D341Med (cell line): ENCODE measurements around the gene KIF13A.
"Not testable (repeated sequence)": the region's sequence is repeated elsewhere in the genome, so short reads cannot be mapped to it uniquely, and the experiment has no call there.

ENCODE experiments used
- DNase-seq: peaks from one replicate; pipeline ENCODE4 v3.0.0; 2012; ENCODE audit warnings: low spot score

The KIF13A gene

DNA sequence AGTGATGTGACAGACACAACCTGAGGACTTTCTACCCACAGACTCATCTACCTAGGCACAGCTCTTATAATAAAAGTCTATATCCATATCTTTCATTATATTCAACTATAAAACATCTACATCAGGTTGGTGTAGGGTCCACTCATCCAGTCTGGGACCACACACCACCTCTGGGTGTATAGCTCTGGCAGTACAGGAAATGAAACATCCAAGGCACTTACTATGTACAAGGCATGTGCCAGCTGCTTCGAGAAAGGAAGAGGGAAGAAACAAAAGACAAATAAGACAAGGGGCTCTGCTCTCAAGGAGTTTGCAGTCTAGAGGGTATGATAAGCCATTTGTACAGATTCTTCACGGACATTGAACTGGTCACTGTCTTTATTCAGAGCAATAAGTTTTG is 18.6 kb downstream of the KIF13A start:
- DNase-seq, result no peak

GRCh38 chr6:17967668-17968518 is 19.5 kb downstream of the KIF13A start:
- no peak for DNase-seq

- DNase-seq, result no peak
Measured at GRCh38 chr6:17966451-17966850, 21.0 kb downstream of the KIF13A start.

GRCh38 chr6:17965397-17965796 is 22.0 kb downstream of the KIF13A start:
- no peak for DNase-seq

DNA sequence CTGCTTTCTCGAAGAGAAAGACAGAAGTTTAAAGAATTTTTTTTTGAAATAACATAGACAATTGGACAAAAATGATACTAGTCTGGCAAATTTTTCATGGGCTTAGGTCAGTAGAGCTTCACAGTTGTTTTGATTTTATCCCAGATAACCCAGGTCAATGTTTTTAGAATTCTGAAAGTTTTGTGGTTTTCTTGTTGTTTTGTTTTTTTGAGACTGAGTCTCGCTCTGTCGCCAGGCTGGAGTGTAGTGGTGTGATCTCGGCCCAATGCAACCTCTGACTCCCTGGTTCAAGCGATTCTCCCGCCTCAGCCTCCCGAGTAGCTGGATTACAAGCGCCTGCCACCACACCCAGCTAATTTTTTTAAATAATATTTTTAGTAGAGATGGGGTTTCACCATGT is 22.8 kb downstream of the KIF13A start:
- no peak for DNase-seq

GRCh38 chr6:17962436-17963031 is 24.9 kb downstream of the KIF13A start:
- DNase-seq, result peak; percentile 30

DNA sequence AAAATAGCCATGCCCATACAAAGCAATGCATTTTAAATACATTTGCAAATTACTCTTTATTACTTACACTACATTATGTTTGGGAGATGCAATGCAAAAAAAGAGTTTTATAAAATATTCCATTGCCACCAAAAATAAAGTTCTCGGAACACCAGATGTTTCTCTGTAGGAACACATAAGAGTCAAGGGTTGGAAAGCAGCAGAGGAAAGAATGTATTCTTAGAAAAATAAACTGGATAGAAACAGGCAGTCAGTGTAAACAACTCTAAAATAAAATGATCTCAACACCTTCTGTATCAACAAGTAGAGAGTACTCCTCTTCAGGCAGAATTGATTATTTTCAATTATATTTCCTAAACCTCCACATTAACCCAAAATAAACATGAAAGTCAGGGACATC is 28.1 kb downstream of the KIF13A start:
- no peak for DNase-seq

GRCh38 chr6:17957904-17958620 is 29.4 kb downstream of the KIF13A start:
- DNase-seq, result no peak

DNA sequence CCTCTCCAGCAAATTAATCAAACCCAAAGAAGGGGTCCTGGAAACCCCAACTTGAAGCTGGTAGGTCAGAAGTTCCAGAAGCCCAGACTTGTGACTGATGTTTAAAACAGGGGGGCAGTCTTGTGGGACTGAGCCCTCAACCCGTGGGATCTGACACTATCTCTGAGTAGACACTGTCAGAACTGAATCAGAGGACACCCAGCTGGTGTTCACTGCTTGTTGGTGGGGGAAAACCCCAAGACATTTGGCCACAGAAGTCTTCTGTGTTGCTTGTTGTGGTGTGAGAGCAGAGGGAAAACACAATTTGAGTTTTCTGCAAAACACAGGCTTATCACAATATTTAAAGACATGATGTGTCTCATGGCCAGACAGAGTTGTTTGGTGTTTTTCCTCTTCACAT is 29.9 kb downstream of the KIF13A start:
- DNase-seq, result no peak

- no peak for DNase-seq
Measured at GRCh38 chr6:17957086-17957485, 30.3 kb downstream of the KIF13A start.

DNA sequence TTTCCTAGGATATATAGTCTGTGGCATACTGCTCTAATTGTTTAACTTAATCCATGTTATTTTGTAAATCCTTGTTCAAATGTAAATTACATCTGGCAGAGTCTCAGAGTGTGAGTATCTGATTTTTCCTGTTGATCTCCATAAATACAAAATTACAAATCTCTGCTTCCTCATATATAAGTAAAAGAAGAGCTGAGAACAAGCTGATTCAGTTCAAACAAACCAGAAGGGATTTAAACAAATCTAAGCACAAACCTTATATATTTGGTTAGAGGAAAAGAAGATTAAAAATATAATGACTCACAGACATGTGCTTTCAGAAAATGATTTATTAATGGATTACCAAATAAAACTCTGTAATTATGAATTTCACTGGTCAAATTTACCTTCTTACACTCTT is 37.3 kb downstream of the KIF13A start:
- DNase-seq, result no peak

DNA sequence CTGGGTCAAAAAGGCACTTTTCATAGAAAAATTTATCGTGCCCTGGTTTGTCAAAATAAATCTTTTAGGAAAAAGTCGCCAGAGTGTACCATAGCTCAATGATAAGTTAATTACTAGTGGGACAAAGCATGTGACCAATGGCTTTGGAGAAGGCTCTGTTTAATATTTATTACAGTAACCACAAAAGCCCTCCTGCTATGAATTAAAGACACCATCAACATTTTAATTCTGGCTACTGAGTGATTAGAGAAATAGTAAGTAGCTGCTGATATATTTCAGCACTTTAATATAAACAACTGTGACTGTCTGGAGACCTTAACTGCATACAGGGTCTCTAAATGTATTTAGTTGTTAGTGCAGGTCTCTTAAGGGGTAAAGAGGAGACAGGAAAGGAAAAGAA is 38.3 kb downstream of the KIF13A start:
- DNase-seq, result no peak

DNA sequence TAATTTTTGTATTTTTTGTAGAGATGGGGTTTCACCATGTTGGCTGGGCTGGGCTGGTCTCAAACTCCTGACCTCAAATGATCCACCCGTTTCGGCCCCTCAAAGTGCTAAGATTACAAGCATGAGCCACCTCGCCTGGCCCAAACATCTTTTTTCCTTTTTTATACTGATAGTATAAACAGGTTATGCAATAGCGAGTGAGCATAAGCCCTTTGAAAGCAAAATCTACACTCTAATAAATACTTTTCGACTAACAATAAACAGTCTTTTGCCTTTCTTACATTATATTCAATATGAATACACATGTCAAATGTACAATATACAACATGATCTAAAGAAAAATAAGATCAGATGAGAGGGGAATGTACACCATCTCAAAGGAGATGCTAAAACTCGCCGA is 38.7 kb downstream of the KIF13A start:
- no peak for DNase-seq

GRCh38 chr6:17947574-17947973 is 39.9 kb downstream of the KIF13A start:
- not testable (repeated sequence) for DNase-seq

- DNase-seq, result no peak
Measured at GRCh38 chr6:17945575-17945974, 41.9 kb downstream of the KIF13A start.

DNA sequence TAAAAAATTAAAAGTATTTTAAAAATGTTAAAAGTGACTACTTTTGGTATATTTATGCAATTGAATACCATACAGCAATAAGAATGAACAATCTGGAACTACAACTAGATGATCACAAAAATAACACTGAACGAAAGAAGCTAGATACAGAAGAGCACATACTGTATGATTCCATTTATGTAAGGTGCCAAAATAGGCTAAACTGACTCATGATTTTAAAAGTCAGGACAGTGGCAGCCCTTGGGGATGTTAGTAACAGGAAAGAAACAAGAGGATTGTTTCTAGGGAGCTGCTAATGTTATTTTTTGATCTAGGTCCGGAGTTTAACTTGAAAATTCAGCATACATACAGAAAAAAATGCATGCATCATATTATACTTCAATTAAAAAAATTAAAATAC is 42.3 kb downstream of the KIF13A start:
- no peak for DNase-seq

- no peak for DNase-seq
Measured at GRCh38 chr6:17941318-17941717, 46.1 kb downstream of the KIF13A start.

- no peak for DNase-seq
Measured at GRCh38 chr6:17940151-17940792, 47.2 kb downstream of the KIF13A start.

GRCh38 chr6:17938901-17939300 is 48.5 kb downstream of the KIF13A start:
- no peak for DNase-seq

DNA sequence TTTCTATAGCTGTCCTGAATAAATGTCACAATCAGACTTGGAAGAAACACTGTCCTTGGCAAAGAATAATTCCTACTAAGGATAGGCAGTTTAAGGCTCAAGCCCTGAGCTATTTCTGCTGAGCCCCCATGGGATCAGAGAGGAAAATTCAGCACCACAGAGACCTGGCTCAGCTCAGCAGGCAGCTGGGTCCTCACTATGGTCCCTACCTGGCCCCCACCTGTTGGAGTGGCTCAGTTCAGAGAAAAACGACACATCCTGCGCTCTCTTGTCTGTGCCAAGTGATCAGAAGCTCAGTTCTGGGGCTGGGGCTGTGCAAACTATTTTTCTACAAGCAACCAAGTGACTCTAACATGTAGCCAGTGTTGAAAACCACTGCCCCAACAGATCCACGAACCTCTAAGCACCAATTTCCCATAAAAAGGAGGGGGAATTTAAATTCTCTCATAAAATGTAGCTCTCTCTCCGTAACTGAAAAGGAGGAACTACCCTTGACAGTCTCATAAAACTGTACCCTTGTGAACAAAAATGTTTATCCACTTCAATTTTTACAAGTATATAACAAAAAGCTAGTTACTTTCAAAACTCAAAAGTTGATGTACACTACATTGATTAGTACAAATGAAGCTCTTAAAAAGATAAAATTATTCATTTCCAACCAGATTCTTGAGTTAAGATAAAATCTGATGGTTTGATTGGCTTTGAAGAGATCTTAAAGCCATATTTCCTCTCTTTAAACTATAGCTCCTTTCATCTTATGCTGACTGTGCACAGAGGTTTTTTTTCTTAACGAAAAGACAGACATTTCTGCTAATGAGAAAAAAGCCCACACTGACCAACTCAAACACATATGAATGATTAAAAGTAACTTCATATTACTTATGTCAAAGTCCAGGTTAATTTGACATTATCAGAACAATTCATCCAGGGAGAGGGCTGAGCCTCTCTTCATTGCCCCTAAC is 52.0 kb downstream of the KIF13A start:
- DNase-seq, result peak; percentile 25

DNA sequence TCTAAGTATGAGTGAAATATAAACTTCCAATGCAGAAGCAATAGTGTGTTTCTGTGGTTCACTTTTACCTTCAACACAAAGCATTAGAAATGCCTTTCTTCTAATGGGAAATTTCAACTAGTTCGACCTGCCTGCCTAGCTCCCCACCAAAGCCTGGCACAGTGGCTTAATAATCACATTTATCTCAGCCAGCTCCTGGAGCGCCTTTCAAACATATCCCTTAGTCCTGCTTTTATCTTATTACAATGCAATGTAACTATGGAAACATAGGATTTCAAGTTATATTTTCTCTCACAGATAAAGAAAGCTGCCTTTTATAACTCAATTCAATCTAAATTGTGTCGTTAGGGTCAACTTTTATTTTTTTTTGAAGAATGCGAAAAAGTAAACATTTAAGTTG is 53.7 kb downstream of the KIF13A start:
- DNase-seq, result no peak
